T-cell (primary cell): ENCODE data around the gene SLC45A1. TPM values are rescaled to one million over a fixed set of nuclear protein-coding genes. Genes with fewer than 3 reads are reported as not detected.

Source experiments
- ATAC-seq, 4 experiments: fragments of 200-7000 bp in 3 of 4; fragments of 150-1000 bp in 1 of 4; cut with Tn5 transposase; replicated peaks in 1 of 4; 1 replicate in 3 of 4; 2 replicates in 1 of 4; pipeline ENCODE4 v1.10.0; 2021; ENCODE audit warnings: moderate library complexity in 3 of 4, mild to moderate bottlenecking in 2 of 4, moderate number of reproducible peaks in 1 of 4
- CTCF ChIA-PET, 2 donors: fragments of 300-600 bp; sonication (Branson Sonifier 250); formaldehyde crosslinking; loops; one replicate each; lab custom pipeline; 2022; ENCODE audit warnings: antibody characterized with exemption in 2 of 2; lab: Charles Lee
- POLR2A ChIA-PET, 2 donors: fragments of 300-600 bp; sonication (Branson Sonifier 250); formaldehyde crosslinking; loops; one replicate each; lab custom pipeline; 2022; ENCODE audit warnings: antibody characterized with exemption in 2 of 2; lab: Charles Lee
- DNase-seq, 35 experiments: peaks; one replicate each; pipeline versions ENCODE4 v3.0.0 to v3.0.0-alpha.2; 2013 to 2023
- H3K27ac ChIP-seq: one replicate; pipeline ENCODE4 v1.5.1; 2013; ENCODE audit warnings: low read length
- H3K27me3 ChIP-seq, 2 experiments: replicated peaks in 1 of 2; 1 replicate in 1 of 2; 2 replicates in 1 of 2; pipeline versions ENCODE4 v1.6.1 to v1.7.0; 2013; ENCODE audit warnings: low read length in 1 of 2, mixed read lengths in 1 of 2; ENCODE audit not compliant: control insufficient read depth in 2 of 2, insufficient read depth in 2 of 2; ENCODE audit errors: extremely low read depth in 1 of 2
- H3K36me3 ChIP-seq, 2 donors: 1 replicate in 1 of 2; 2 replicates in 1 of 2; pipeline versions ENCODE4 v1.6.1 to v1.7.0; 2013; ENCODE audit warnings: low read length in 1 of 2; ENCODE audit not compliant: control insufficient read depth in 2 of 2, insufficient read depth in 1 of 2; ENCODE audit errors: extremely low read depth in 1 of 2
- H3K4me1 ChIP-seq, 2 experiments: 1 replicate in 1 of 2; 2 replicates in 1 of 2; pipeline versions ENCODE4 v1.6.1 to v1.7.0; 2013; ENCODE audit warnings: low read length in 2 of 2, mixed read lengths in 1 of 2; ENCODE audit not compliant: insufficient read depth in 2 of 2, control insufficient read depth in 1 of 2; ENCODE audit errors: extremely low read depth in 1 of 2
- H3K4me3 ChIP-seq, 2 donors: 1 replicate in 1 of 2; 2 replicates in 1 of 2; pipeline versions ENCODE4 v1.5.1 to v1.7.0; 2013; ENCODE audit warnings: mild to moderate bottlenecking in 2 of 2, low read length in 1 of 2, moderate library complexity in 1 of 2; ENCODE audit not compliant: control insufficient read depth in 1 of 2; ENCODE audit errors: extremely low read depth in 1 of 2
- H3K9me3 ChIP-seq: 2 replicates; pipeline ENCODE4 v1.7.0; 2013
- H3K27ac Mint-ChIP-seq, 2 donors: one replicate each; pipeline ENCODE4 v1.8.0; 2020 to 2021; ENCODE audit warnings: mild to moderate bottlenecking in 2 of 2, mixed read lengths in 2 of 2
- H3K27me3 Mint-ChIP-seq, 2 donors: one replicate each; pipeline ENCODE4 v1.8.0; 2021 to 2022; ENCODE audit warnings: mixed read lengths in 2 of 2
- H3K36me3 Mint-ChIP-seq: one replicate; pipeline ENCODE4 v1.8.0; 2021; ENCODE audit warnings: mixed read lengths
- H3K4me1 Mint-ChIP-seq, 3 donors: one replicate each; pipeline ENCODE4 v1.8.0; 2020 to 2022; ENCODE audit warnings: mixed read lengths in 3 of 3, mild to moderate bottlenecking in 1 of 3
- H3K4me3 Mint-ChIP-seq, 3 donors: one replicate each; pipeline ENCODE4 v1.8.0; 2020 to 2022; ENCODE audit warnings: mild to moderate bottlenecking in 3 of 3, mixed read lengths in 3 of 3, moderate library complexity in 3 of 3
- H3K9me3 Mint-ChIP-seq, 3 donors: one replicate each; pipeline ENCODE4 v1.8.0; 2020 to 2022; ENCODE audit warnings: mixed read lengths in 3 of 3
- WGBS: methylation state at CpG from one replicate; pipeline ENCODE4 v1.1.5; 2013; ENCODE audit warnings: missing lambda C conversion rate; ENCODE audit not compliant: insufficient coverage; 5-methylcytosine and 5-hydroxymethylcytosine counted together
- total RNA-seq, 35 experiments: library from RNA in 6 of 35; stranded (reverse) in 6 of 35; fragments of 120-200 nt in 1 of 35; gene quantifications; one replicate each; pipeline versions ENCODE4 v1.2.1 to v1.2.4 and lab custom pipeline; 2013 to 2026

SLC45A1 gene
- total RNA-seq, 5 donors from 2014 or later (not counting 1 experiment from before 2014, with no cell fraction given) = 0.58 to 1.4 (median 1.2) TPM

DNA sequence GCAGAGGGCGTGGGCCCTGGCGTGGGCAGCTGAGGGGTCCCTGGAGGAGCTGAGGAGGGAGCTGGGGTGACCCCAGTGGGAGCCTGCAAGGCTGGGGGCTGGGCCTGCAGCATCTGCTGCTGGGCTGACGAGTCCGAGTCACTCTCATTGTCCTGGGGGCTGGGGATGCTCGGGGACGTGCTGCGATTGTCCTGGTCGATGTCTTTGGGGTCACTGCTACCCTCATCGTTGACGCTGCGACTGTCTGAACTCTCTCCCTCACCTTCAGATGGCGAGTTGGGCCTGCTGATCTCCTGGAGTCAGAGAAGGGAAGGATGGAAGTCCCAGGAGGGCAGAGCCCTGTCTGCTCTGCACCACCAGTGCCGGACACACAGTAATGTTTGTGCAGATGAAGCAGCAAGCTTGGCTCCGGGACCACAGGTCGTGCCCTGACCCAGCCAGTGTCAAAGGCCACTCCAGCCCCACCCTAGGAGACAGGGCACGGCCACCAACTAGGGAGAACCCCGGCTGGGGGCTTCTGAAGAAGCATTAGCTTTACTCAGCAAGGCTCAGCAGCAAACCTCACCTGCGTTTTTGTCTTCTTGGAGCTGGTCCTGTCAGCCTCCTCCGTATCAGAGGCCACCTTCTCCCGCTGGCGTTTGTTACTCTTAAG lies 43.4 kb downstream of the SLC45A1 start:
- Histone ChIP-seq H3K36me3 (peaks cover 27 to 93% of the 10 kb centered on the region in 2 donors), H3K27ac (no peak overlapping the region), H3K4me1 (no peaks in the 10 kb centered on the region), H3K9me3 (no peaks in the 10 kb centered on the region), H3K4me3 (no peak overlapping the region), H3K27me3 (no peaks in the 10 kb centered on the region)
- ChIA-PET CTCF (no interaction called here), POLR2A (no interaction called here)
- H3K36me3 Mint-ChIP-seq = peaks cover 43% of the 10 kb centered on the region
- no peak for DNase-seq
- H3K27ac Mint-ChIP-seq = no peak overlapping the region
- no peak overlapping the region for H3K4me3 Mint-ChIP-seq
- peaks cover 0 to 4% (median under 1%) of the 10 kb centered on the region in 3 donors for H3K4me1 Mint-ChIP-seq
- H3K27me3 Mint-ChIP-seq = no peaks in the 10 kb centered on the region
- 94% methylated on average over 17 of the region's 21 CpGs for WGBS
- no peaks in the 10 kb centered on the region for H3K9me3 Mint-ChIP-seq
- ATAC-seq = no peak

DNA sequence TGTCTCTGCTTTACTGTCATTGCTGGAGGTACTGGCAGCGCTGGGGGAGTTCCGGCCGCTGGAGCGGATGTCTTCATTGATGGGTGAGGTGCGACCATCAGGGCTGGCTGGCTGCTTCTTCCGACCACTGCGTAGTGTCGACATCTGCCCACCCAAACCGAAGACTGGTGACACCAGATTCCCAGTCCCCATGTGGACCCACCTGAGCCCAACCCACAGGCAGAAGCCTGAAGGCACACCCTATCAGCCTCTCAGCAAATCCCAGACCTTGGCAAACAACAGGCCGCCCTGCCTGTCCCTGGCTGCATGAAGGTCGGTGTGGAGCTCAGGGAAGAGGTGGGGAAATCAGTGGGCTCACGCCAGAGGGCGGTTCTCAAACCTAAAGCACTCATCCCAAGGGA lies 44.8 kb downstream of the SLC45A1 start:
- Histone ChIP-seq H3K36me3 (peaks cover 20 to 89% of the 10 kb centered on the region in 2 donors), H3K27ac (no peak overlapping the region), H3K4me3 (no peak overlapping the region), H3K9me3 (no peaks in the 10 kb centered on the region), H3K27me3 (no peaks in the 10 kb centered on the region), H3K4me1 (no peaks in the 10 kb centered on the region)
- H3K27me3 Mint-ChIP-seq = no peaks in the 10 kb centered on the region
- 96% methylated on average over 12 of the region's 13 CpGs for WGBS
- ATAC-seq = no peak
- POLR2A ChIA-PET = no interaction called here
- peaks cover 10 to 15% (median 10%) of the 10 kb centered on the region in 3 donors for H3K4me1 Mint-ChIP-seq
- peaks cover 38% of the 10 kb centered on the region for H3K36me3 Mint-ChIP-seq
- H3K27ac Mint-ChIP-seq = no peak overlapping the region
- H3K4me3 Mint-ChIP-seq = no peak overlapping the region
- no peaks in the 10 kb centered on the region for H3K9me3 Mint-ChIP-seq
- CTCF ChIA-PET = no interaction called here
- no peak for DNase-seq

DNA sequence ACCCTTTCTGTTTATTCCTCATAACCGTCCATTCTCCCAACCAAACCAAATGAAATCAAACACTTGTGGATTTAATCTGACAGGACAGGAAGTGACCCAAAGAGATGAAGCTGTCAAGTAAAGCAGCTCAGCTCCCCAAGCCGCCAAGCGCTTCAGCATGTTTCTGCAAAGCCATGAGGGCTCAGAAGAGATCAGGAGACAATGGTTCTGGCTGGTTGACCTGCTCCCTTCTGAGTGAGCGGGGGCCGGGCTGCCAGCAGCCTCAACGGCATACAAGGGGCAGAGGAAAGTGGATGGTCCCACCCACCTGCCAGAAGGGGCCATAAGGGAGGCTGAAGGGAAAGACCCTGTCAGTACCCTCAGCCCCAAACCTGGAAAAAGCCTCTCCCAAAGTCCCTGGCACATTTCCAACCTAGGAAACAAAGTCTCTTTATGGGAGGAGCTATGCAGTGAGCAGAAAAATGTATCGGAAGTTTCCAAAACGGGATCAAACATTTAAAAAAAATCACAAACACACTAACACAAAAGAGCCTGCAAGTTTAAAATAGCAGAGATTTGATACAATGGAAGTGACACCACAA lies 45.4 kb downstream of the SLC45A1 start:
- Histone ChIP-seq H3K27ac (no peak overlapping the region), H3K36me3 (peaks cover 20 to 85% of the 10 kb centered on the region in 2 donors), H3K9me3 (no peaks in the 10 kb centered on the region), H3K27me3 (no peaks in the 10 kb centered on the region), H3K4me1 (no peaks in the 10 kb centered on the region), H3K4me3 (no peak overlapping the region)
- ChIA-PET POLR2A (no interaction called here), CTCF (interaction anchor here in 1 of 2 donors (0.6 kb wide), 1 partner anchor 254 kb away, joined by 3 read pairs; no protein-coding TSS in a partner anchor)
- Mint-ChIP-seq H3K9me3 (no peaks in the 10 kb centered on the region), H3K27me3 (no peaks in the 10 kb centered on the region), H3K4me1 (peaks cover 15 to 18% (median 16%) of the 10 kb centered on the region in 3 donors), H3K27ac (peak overlapping the region in 1 of 2 donors; percentile 23), H3K36me3 (peaks cover 33% of the 10 kb centered on the region), H3K4me3 (no peak overlapping the region)
- WGBS = 100% methylated on average over 3 of the region's 8 CpGs
- DNase-seq (no peak), ATAC-seq (no peak)

DNA sequence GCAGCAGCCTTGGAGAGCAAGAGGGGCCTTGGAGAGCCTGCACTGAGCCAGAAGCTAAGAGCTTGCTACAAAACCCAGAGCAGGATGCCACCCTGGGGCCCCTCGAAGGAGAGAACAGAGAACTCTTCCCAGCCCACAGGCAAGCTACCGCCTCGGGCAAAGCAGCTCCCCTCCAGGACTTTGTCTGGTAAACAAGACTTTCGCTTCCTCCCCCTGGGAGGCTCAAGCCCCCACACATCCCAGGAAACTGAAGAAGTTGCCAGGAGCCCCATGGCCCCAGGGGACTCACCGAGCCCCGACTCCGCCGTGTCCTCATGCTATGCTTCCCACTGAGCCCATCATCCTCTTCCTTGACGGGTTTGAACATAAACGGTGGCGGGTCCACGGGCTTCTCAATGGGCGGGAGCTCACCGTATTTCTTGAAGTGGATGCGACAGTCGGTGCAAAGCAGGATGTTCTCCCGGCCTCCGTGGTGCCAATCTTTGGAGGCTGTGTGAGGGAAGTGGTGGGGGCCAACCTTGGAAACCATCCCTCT lies 45.9 kb downstream of the SLC45A1 start:
- no peaks in the 10 kb centered on the region for H3K27me3 ChIP-seq
- H3K4me1 Mint-ChIP-seq = peaks cover 16 to 18% (median 18%) of the 10 kb centered on the region in 3 donors
- H3K27ac ChIP-seq = no peak overlapping the region
- DNase-seq (no peak), ATAC-seq (no peak)
- H3K27me3 Mint-ChIP-seq = no peaks in the 10 kb centered on the region
- H3K9me3 ChIP-seq = no peaks in the 10 kb centered on the region
- peaks cover 33% of the 10 kb centered on the region for H3K36me3 Mint-ChIP-seq
- H3K4me1 ChIP-seq = no peaks in the 10 kb centered on the region
- WGBS = 96% methylated on average over 14 of the region's 18 CpGs
- POLR2A ChIA-PET = no interaction called here
- H3K9me3 Mint-ChIP-seq = no peaks in the 10 kb centered on the region
- CTCF ChIA-PET = interaction anchor here in 1 of 2 donors (0.6 kb wide), 1 partner anchor 254 kb away, joined by 3 read pairs; no protein-coding TSS in a partner anchor
- H3K4me3 Mint-ChIP-seq = no peak overlapping the region
- no peak overlapping the region for H3K27ac Mint-ChIP-seq
- no peak overlapping the region for H3K4me3 ChIP-seq
- H3K36me3 ChIP-seq = peaks cover 20 to 80% of the 10 kb centered on the region in 2 donors

DNA sequence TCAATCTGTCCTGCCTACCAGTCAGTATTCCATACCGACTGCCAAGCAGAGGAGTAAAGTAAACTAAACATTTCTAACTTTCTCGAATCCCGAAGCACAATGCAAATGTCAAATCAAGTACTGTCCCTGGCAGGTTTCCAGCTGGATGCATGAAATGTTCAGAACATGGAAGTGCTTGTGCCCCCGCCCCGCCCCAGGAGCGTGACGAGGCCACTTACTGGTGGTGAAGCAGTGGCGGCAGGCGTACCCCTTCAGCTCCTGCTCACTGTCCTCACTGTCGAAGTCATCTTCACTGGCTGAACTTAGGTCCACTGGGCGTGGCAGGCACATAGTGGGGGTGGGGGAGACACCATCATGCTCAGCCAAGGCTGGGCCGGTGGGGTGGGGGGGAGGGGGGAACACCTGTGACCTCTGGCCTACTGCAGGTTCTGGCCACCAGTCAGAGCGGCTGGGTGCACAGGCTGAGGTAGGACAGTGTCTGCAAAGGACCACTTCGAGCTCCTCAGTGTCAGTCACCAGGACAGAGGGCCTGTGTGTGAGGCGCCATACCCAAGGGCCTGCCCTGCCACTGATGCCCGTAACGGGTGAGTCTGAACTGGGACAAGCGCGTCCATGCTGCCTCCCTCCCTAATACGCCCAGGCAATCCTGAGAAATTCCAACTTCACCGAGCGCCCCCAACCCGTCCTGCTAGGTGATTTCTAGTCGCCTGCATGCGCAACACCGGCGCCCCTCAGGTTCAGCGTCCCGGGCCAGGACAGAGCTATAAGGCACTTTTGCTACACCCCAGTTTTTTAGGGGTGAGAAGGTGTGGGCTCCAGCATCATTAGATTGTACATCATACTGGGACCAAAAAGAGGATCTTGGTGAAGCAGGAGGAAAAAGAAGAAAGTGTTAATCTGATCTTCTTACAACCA lies 46.9 kb downstream of the SLC45A1 start:
- Mint-ChIP-seq H3K9me3 (no peaks in the 10 kb centered on the region), H3K4me3 (no peak overlapping the region), H3K27ac (no peak overlapping the region), H3K36me3 (peaks cover 31% of the 10 kb centered on the region), H3K4me1 (peaks cover 20 to 25% (median 23%) of the 10 kb centered on the region in 3 donors), H3K27me3 (no peaks in the 10 kb centered on the region)
- Histone ChIP-seq H3K36me3 (peaks cover 20 to 70% of the 10 kb centered on the region in 2 donors), H3K4me3 (no peak overlapping the region), H3K27me3 (no peaks in the 10 kb centered on the region), H3K9me3 (no peaks in the 10 kb centered on the region), H3K4me1 (no peaks in the 10 kb centered on the region), H3K27ac (no peak overlapping the region)
- ChIA-PET CTCF (no interaction called here), POLR2A (no interaction called here)
- DNase-seq (no peak), ATAC-seq (no peak)
- WGBS = 96% methylated on average over 20 of the region's 29 CpGs
